HL-60 (cell line): ENCODE measurements around the gene HNRNPA0.
A peak's percentile ranks its signal among the peaks of the same experiment; 100 is the strongest.

Source experiments
- CTCF ChIP-seq: IDR thresholded peaks from one replicate; pipeline ENCODE4 v1.5.1; 2011; ENCODE audit warnings: low read length, control low read depth, inconsistent platforms; ENCODE audit not compliant: insufficient read depth
- REST ChIP-seq: IDR thresholded peaks from 2 replicates; pipeline ENCODE4 v1.6.1; 2012; ENCODE audit warnings: low read depth; ENCODE audit not compliant: insufficient replicate concordance

- TF ChIP-seq CTCF (peak; percentile 16), REST (no peak)
Measured at GRCh38 chr5:137743031-137743640, 11.0 kb downstream of the HNRNPA0 start.
